H1 (cell line): ENCODE results near the gene EHBP1. TPM values are rescaled to one million over a fixed set of nuclear protein-coding genes. Genes with fewer than 3 reads are reported as not detected.

ENCODE experiments used
- CTCF ChIA-PET: fragments of 300-600 bp; sonication (Branson Sonifier 250); formaldehyde crosslinking; loops from one replicate; lab custom pipeline; 2021; ENCODE audit not compliant: partially characterized antibody; lab: Charles Lee
- POLR2A ChIA-PET: fragments of 300-600 bp; sonication (Branson Sonifier 250); formaldehyde crosslinking; loops from one replicate; lab custom pipeline; 2021; ENCODE audit warnings: inconsistent platforms; ENCODE audit not compliant: partially characterized antibody; lab: Charles Lee
- DNase-seq, 2 experiments: peaks; one replicate each; pipeline versions ENCODE4 v3.0.0 to v3.0.0-alpha.2; 2010 to 2022; ENCODE audit warnings: low spot score in 2 of 2, low read depth in 1 of 2, mixed read lengths in 1 of 2
- FAIRE-seq: peaks from 2 replicates; lab custom pipeline; 2011; peaks lifted over from hg19 to GRCh38; lab: Jason Lieb, UNC
- H2AFZ ChIP-seq: 2 replicates; pipeline ENCODE4 v1.8.1; 2012; ENCODE audit warnings: low read length, inconsistent platforms
- H2AK5ac ChIP-seq: 2 replicates; pipeline ENCODE4 v1.6.1; 2013; ENCODE audit warnings: low read depth, low read length
- H2BK120ac ChIP-seq: replicated peaks from 2 replicates; pipeline ENCODE3; 2013; ENCODE audit warnings: low read depth, low read length, inconsistent platforms
- H2BK12ac ChIP-seq: 2 replicates; pipeline ENCODE4 v1.6.1; 2013; ENCODE audit warnings: low read depth, low read length
- H2BK15ac ChIP-seq: 2 replicates; pipeline ENCODE4 v1.6.1; 2013; ENCODE audit warnings: low read length
- H2BK20ac ChIP-seq: 2 replicates; pipeline ENCODE4 v1.6.1; 2013; ENCODE audit warnings: low read length
- H2BK5ac ChIP-seq: 2 replicates; pipeline ENCODE4 v1.6.1; 2013; ENCODE audit warnings: low read depth, low read length
- H3K14ac ChIP-seq: 2 replicates; pipeline ENCODE4 v1.6.1; 2013; ENCODE audit warnings: inconsistent platforms; ENCODE audit not compliant: insufficient read length
- H3K18ac ChIP-seq: 2 replicates; pipeline ENCODE4 v1.6.1; 2013; ENCODE audit warnings: low read length; ENCODE audit errors: extremely low read depth
- H3K23ac ChIP-seq: 2 replicates; pipeline ENCODE4 v1.6.1; 2013; ENCODE audit warnings: inconsistent platforms; ENCODE audit not compliant: insufficient read length
- H3K23me2 ChIP-seq: 2 replicates; pipeline ENCODE4 v1.6.1; 2013; ENCODE audit warnings: low read depth, low read length
- H3K27ac ChIP-seq: 2 replicates; pipeline ENCODE4 v1.6.1; 2011; ENCODE audit warnings: low read depth, low read length, inconsistent platforms
- H3K27me3 ChIP-seq, 4 experiments: replicated peaks in 1 of 4; 1 replicate in 1 of 4; 2 replicates in 3 of 4; pipeline versions ENCODE4 v1.6.1 to v1.8.1; 2011 to 2013; ENCODE audit warnings: low read length in 3 of 4, mild to moderate bottlenecking in 3 of 4, inconsistent platforms in 2 of 4, mixed read lengths in 2 of 4, moderate library complexity in 1 of 4; ENCODE audit not compliant: control insufficient read depth in 3 of 4, insufficient read depth in 3 of 4; ENCODE audit errors: extremely low read depth in 1 of 4
- H3K36me3 ChIP-seq, 4 experiments: 2 replicates each; pipeline versions ENCODE4 v1.6.1 to v1.8.1; 2011 to 2013; ENCODE audit warnings: mild to moderate bottlenecking in 4 of 4, low read length in 3 of 4, moderate library complexity in 2 of 4, control low read depth in 1 of 4, inconsistent platforms in 1 of 4; ENCODE audit not compliant: insufficient read depth in 4 of 4, control insufficient read depth in 2 of 4
- H3K4ac ChIP-seq: replicated peaks from 2 replicates; pipeline ENCODE3; 2013; ENCODE audit warnings: low read length, low read depth, mixed read lengths, inconsistent platforms; ENCODE audit not compliant: insufficient read length
- H3K4me1 ChIP-seq, 4 experiments: replicated peaks in 1 of 4; 1 replicate in 1 of 4; 2 replicates in 3 of 4; pipeline versions ENCODE4 v1.6.1 to v1.8.1; 2011 to 2013; ENCODE audit warnings: low read length in 3 of 4, inconsistent platforms in 2 of 4, mixed read lengths in 1 of 4; ENCODE audit not compliant: insufficient read depth in 4 of 4, control insufficient read depth in 3 of 4
- H3K4me2 ChIP-seq, 2 experiments: 2 replicates each; pipeline versions ENCODE4 v1.6.1 to v1.8.1; 2011 to 2013; ENCODE audit warnings: low read depth in 2 of 2, low read length in 2 of 2, control low read depth in 1 of 2, inconsistent platforms in 1 of 2, mild to moderate bottlenecking in 1 of 2; ENCODE audit not compliant: insufficient read depth in 1 of 2
- H3K4me3 ChIP-seq, 4 experiments: fragments of 200-600, 300-600 bp in 1 of 4; sonication (generic), shearing (Covaris generic), sonication (Bioruptor Twin) in 1 of 4; 2 replicates each; pipeline versions ENCODE4 v1.5.1 to v1.8.1; 2011 to 2016; ENCODE audit warnings: low read length in 4 of 4, low read depth in 3 of 4, control low read depth in 2 of 4, inconsistent platforms in 2 of 4, mild to moderate bottlenecking in 2 of 4, mixed read lengths in 1 of 4, moderate library complexity in 1 of 4; ENCODE audit not compliant: insufficient read depth in 2 of 4; ENCODE audit errors: extremely low read depth in 1 of 4
- H3K56ac ChIP-seq: replicated peaks from 2 replicates; pipeline ENCODE3; 2013; ENCODE audit warnings: low read depth, mild to moderate bottlenecking, mixed read lengths, low read length, inconsistent platforms; ENCODE audit not compliant: insufficient read length
- H3K79me1 ChIP-seq: 2 replicates; pipeline ENCODE4 v1.6.1; 2013; ENCODE audit warnings: low read depth, low read length, control low read depth
- H3K79me2 ChIP-seq, 2 experiments: 2 replicates each; pipeline versions ENCODE4 v1.6.1 to v1.8.1; 2012 to 2013; ENCODE audit warnings: low read length in 2 of 2, mild to moderate bottlenecking in 2 of 2, inconsistent platforms in 1 of 2; ENCODE audit not compliant: insufficient read depth in 2 of 2, control insufficient read depth in 1 of 2
- H3K9ac ChIP-seq, 4 experiments: replicated peaks in 1 of 4; 1 replicate in 1 of 4; 2 replicates in 3 of 4; pipeline versions ENCODE4 v1.6.1 to v1.8.1; 2011 to 2013; ENCODE audit warnings: low read depth in 3 of 4, low read length in 3 of 4, control low read depth in 2 of 4, mild to moderate bottlenecking in 2 of 4, moderate library complexity in 2 of 4, inconsistent platforms in 1 of 4; ENCODE audit errors: extremely low read depth in 1 of 4
- H3K9me3 ChIP-seq, 2 experiments: 2 replicates each; pipeline versions ENCODE4 v1.6.1 to v1.8.1; 2012 to 2013; ENCODE audit warnings: mild to moderate bottlenecking in 2 of 2, moderate library complexity in 2 of 2, control low read depth in 1 of 2, inconsistent platforms in 1 of 2, low read depth in 1 of 2, low read length in 1 of 2, mixed read lengths in 1 of 2; ENCODE audit not compliant: insufficient read depth in 2 of 2
- H4K20me1 ChIP-seq, 2 experiments: replicated peaks in 1 of 2; 2 replicates each; pipeline versions ENCODE3 to v1.8.1; 2011 to 2013; ENCODE audit warnings: inconsistent platforms in 2 of 2, low read length in 2 of 2, mild to moderate bottlenecking in 1 of 2; ENCODE audit not compliant: insufficient read depth in 2 of 2, control insufficient read depth in 1 of 2
- H4K5ac ChIP-seq: 2 replicates; pipeline ENCODE4 v1.6.1; 2013; ENCODE audit warnings: low read length, low read depth, mixed read lengths, inconsistent platforms; ENCODE audit not compliant: insufficient read length
- H4K8ac ChIP-seq: 2 replicates; pipeline ENCODE4 v1.8.0; 2013; ENCODE audit warnings: mild to moderate bottlenecking, moderate library complexity, low read length, inconsistent platforms; ENCODE audit not compliant: insufficient read depth; ENCODE audit errors: extremely low read depth
- H4K91ac ChIP-seq: replicated peaks from 2 replicates; pipeline ENCODE3; 2013; ENCODE audit warnings: low read length, mixed read lengths, inconsistent platforms; ENCODE audit not compliant: insufficient read length
- ASH2L ChIP-seq: fragments of 200-600, 300-600 bp; sonication (generic); IDR thresholded peaks from one replicate; pipeline ENCODE4 v1.7.1; 2017; ENCODE audit warnings: low read length
- BCL11A ChIP-seq, 2 experiments: IDR thresholded peaks; one replicate each; pipeline ENCODE4 v1.6.1; 2011; ENCODE audit warnings: low read depth in 2 of 2, low read length in 2 of 2, mild to moderate bottlenecking in 2 of 2
- BRCA1 ChIP-seq: IDR thresholded peaks from 2 replicates; pipeline ENCODE4 v1.6.1; 2012; ENCODE audit warnings: low read depth, low read length, improper control_type of control experiment
- CBX5 ChIP-seq: fragments of 300-800, 300-1000 bp; sonication (generic); IDR thresholded peaks from 2 replicates; pipeline ENCODE4 v1.7.1; 2016; ENCODE audit warnings: antibody characterized with exemption, low read length, low read depth
- HDAC2 ChIP-seq, 2 experiments: fragments of 300-600 bp in 1 of 2; sonication (generic) in 1 of 2; IDR thresholded peaks; 2 replicates each; pipeline ENCODE4 v1.6.1; 2011 to 2012; ENCODE audit warnings: low read depth in 2 of 2, low read length in 2 of 2, mild to moderate bottlenecking in 2 of 2, moderate library complexity in 2 of 2, borderline replicate concordance in 1 of 2, inconsistent platforms in 1 of 2
- NRF1 ChIP-seq: IDR thresholded peaks from 2 replicates; pipeline ENCODE4 v1.6.1; 2011; ENCODE audit warnings: mild to moderate bottlenecking, low read depth, low read length, improper control_type of control experiment
- POLR2A ChIP-seq, 2 experiments: IDR thresholded peaks; 1 replicate in 1 of 2; 2 replicates in 1 of 2; pipeline ENCODE4 v1.6.1; 2011; ENCODE audit warnings: low read depth in 2 of 2, low read length in 2 of 2, mild to moderate bottlenecking in 2 of 2; ENCODE audit errors: control extremely low read depth in 1 of 2
- POU5F1 ChIP-seq: IDR thresholded peaks from 2 replicates; pipeline ENCODE4 v1.6.1; 2011; ENCODE audit warnings: low read depth, mild to moderate bottlenecking, low read length, moderate library complexity
- RFX5 ChIP-seq: IDR thresholded peaks from 2 replicates; pipeline ENCODE4 v1.6.1; 2011; ENCODE audit warnings: low read depth, low read length, improper control_type of control experiment, borderline replicate concordance
- RNF2 ChIP-seq: fragments of 200-900, 300-1000 bp; sonication (generic); IDR thresholded peaks from 2 replicates; pipeline ENCODE4 v1.7.1; 2016; ENCODE audit warnings: borderline replicate concordance, low read depth, mild to moderate bottlenecking, antibody characterized with exemption, low read length; ENCODE audit not compliant: poor library complexity, severe bottlenecking; ENCODE audit errors: missing control alignments
- TCF12 ChIP-seq: IDR thresholded peaks from 2 replicates; pipeline ENCODE4 v1.6.1; 2011; ENCODE audit warnings: low read depth, mild to moderate bottlenecking, low read length
- TEAD4 ChIP-seq: IDR thresholded peaks from 2 replicates; pipeline ENCODE4 v1.6.1; 2012; ENCODE audit warnings: low read depth, low read length, inconsistent platforms, mixed read lengths
- WGBS, 2 experiments: shearing (Covaris generic) in 1 of 2; methylation state at CpG; one replicate each; pipeline versions ENCODE4 v1.1.6 to v1.1.7; 2013 to 2015; ENCODE audit warnings: low lambda C conversion rate in 2 of 2, mixed read lengths in 2 of 2, inconsistent platforms in 1 of 2, low coverage in 1 of 2, missing lambda C conversion rate in 1 of 2; ENCODE audit not compliant: insufficient replicate concordance in 2 of 2, insufficient coverage in 1 of 2, insufficient read length in 1 of 2; ENCODE audit errors: extremely low coverage in 1 of 2, missing lambda C conversion rate in 1 of 2; 5-methylcytosine and 5-hydroxymethylcytosine counted together
- polyA plus RNA-seq, 7 experiments: library from polyadenylated mRNA; depleted of rRNA in 3 of 7; stranded (reverse) in 5 of 7; unstranded in 2 of 7; fragments of >200 nt in 5 of 7; fragments of 200-250 nt in 2 of 7; gene quantifications; 1 replicate in 5 of 7; 2 replicates in 1 of 7; 4 replicates in 1 of 7; pipeline versions ENCODE4 v1.2.1 to v1.2.3, GENCODE V29; 2011 to 2013; ENCODE audit warnings: missing spikeins in 2 of 7, mixed read lengths in 2 of 7
- total RNA-seq: library from RNA; stranded (reverse); fragmentation: NEBNext Ultra II Directional; extraction: Animal tissue kit (Norgen Biotek cat#: 25700); gene quantifications from 2 replicates; pipeline ENCODE4 v1.2.1, GENCODE V29; 2021

Gene EHBP1
- total and polyA plus RNA-seq, 2 of the 8 experiments (the other 6 are each of a cell fraction or from before 2014, with no cell fraction given): 12.0 to 64.1 TPM

DNA sequence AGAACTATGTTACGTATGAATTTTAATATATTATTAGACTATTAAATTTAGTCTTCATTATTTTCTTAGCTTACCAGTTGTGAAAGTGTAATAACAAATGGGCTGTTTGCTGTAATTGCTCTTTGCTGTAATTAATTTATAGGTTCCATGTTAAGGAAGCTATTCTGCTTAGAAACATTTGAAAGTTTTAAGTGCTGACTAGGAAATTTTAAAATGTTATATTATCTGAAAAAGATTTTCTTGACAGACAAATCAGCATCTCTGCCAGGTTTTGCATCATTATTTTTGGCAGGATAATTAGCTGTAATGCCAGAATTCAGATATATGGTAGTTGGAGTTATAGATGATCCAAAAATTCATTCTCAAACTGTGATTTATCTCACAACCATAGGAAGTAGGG, 387.3 kb downstream of the EHBP1 start:
- no peak overlapping the region for H2BK120ac ChIP-seq
- H3K4me3 ChIP-seq: no peak overlapping the region
- no peak overlapping the region for H3K9ac ChIP-seq
- no peak overlapping the region for H3K23ac ChIP-seq
- H4K20me1 ChIP-seq: no peaks in the 10 kb centered on the region
- FAIRE-seq (no peak), DNase-seq (no peak)
- no peaks in the 10 kb centered on the region for H3K23me2 ChIP-seq
- H3K4me1 ChIP-seq: no peaks in the 10 kb centered on the region
- no peak overlapping the region for H2BK20ac ChIP-seq
- no peak overlapping the region for H2AK5ac ChIP-seq
- no peaks in the 10 kb centered on the region for H3K27me3 ChIP-seq
- no peak overlapping the region for H2BK12ac ChIP-seq
- TF ChIP-seq RNF2: no peak
- TF ChIP-seq BCL11A (IDR thresholded peaks at IDR 0.05; ENCODE audit: low read depth in 2 of 2, low read length in 2 of 2): no peak
- no peak for TF ChIP-seq POU5F1
- TF ChIP-seq POLR2A (IDR thresholded peaks at IDR 0.05; ENCODE audit: control extremely low read depth in 1 of 2, low read depth in 2 of 2, low read length in 2 of 2): no peak
- TF ChIP-seq HDAC2 (IDR thresholded peaks at IDR 0.05; ENCODE audit: borderline replicate concordance in 1 of 2, low read depth in 2 of 2, low read length in 2 of 2): no peak
- TF ChIP-seq ASH2L: no peak
- TF ChIP-seq RFX5: no peak
- TF ChIP-seq NRF1: no peak
- no peak for TF ChIP-seq CBX5
- no peak for TF ChIP-seq TEAD4
- no peak for TF ChIP-seq TCF12
- no peak for TF ChIP-seq BRCA1
- H3K14ac ChIP-seq: no peak overlapping the region
- H3K79me1 ChIP-seq: no peaks in the 10 kb centered on the region
- no peaks in the 10 kb centered on the region for H3K9me3 ChIP-seq
- WGBS, 2 experiments: 0% methylated on average over 1 of the region's 1 CpG; no CpG with 5 or more reads in 1 of the 2 experiments
- no peak overlapping the region for H4K8ac ChIP-seq
- no peak overlapping the region for H3K4me2 ChIP-seq
- no peaks in the 10 kb centered on the region for H3K36me3 ChIP-seq
- no peak overlapping the region for H3K4ac ChIP-seq
- ChIA-PET POLR2A (no interaction called here), CTCF (interaction anchor here (1.1 to 1.6 kb wide), 4 partner anchors 13 to 95 kb away, joined by 3 to 6 read pairs (median 4); no protein-coding TSS in a partner anchor)
- no peak overlapping the region for H3K18ac ChIP-seq
- H2AFZ ChIP-seq: no peak overlapping the region
- no peak overlapping the region for H2BK15ac ChIP-seq
- H2BK5ac ChIP-seq: no peak overlapping the region
- H3K27ac ChIP-seq: no peak overlapping the region
- H4K91ac ChIP-seq: no peak overlapping the region
- H3K79me2 ChIP-seq: no peaks in the 10 kb centered on the region
- no peak overlapping the region for H3K56ac ChIP-seq
- no peak overlapping the region for H4K5ac ChIP-seq
